A549 (cell line): Measurements from ENCODE around the gene NDUFV2. TPM values are rescaled to one million over a fixed set of nuclear protein-coding genes. Genes with fewer than 3 reads are reported as not detected.

Experiments used
- ATAC-seq, 2 experiments: fragments of 200-7000 bp in 1 of 2; fragments of >200 bp in 1 of 2; cut with Nextera tagmentation in 1 of 2; cut with Tn5 transposase in 1 of 2; 3 replicates each; pipeline versions ENCODE4 v1.8.0 to v1.9.1; 2018 to 2020; ENCODE audit warnings: mild to moderate bottlenecking in 1 of 2, moderate library complexity in 1 of 2
- CTCF ChIA-PET: fragments of 300-600 bp; sonication (Branson Sonifier 250); formaldehyde crosslinking; extraction: SDS; loops from one replicate; lab custom pipeline; 2021; ENCODE audit warnings: antibody characterized with exemption, inconsistent platforms; lab: Yijun Ruan, JAX
- POLR2A ChIA-PET: fragments of 350-600 bp; formaldehyde crosslinking; extraction: SDS; loops from one replicate; lab custom pipeline; 2021; ENCODE audit warnings: antibody characterized with exemption, inconsistent platforms; lab: Yijun Ruan, JAX
- DNase-seq, 2 experiments: peaks; one replicate each; pipeline versions ENCODE4 v3.0.0 to v3.0.0-alpha.2; 2011 to 2016; ENCODE audit warnings: low read depth in 1 of 2, low spot score in 1 of 2
- FAIRE-seq: peaks from 2 replicates; lab custom pipeline; 2011; peaks lifted over from hg19 to GRCh38; lab: Jason Lieb, UNC
- H3K27ac ChIP-seq, 2 experiments: fragments of >200 bp; sonication (Bioruptor Twin); formaldehyde crosslinking; 3 replicates each; pipeline ENCODE4 v1.5.1; 2016 to 2017
- H3K4me1 ChIP-seq: fragments of >200 bp; sonication (Bioruptor Twin); formaldehyde crosslinking; 3 replicates; pipeline ENCODE4 v1.6.1; 2016
- H3K4me2 ChIP-seq: fragments of >200 bp; sonication (Bioruptor Twin); formaldehyde crosslinking; 3 replicates; pipeline ENCODE4 v1.6.1; 2016
- H3K4me3 ChIP-seq: fragments of >200 bp; sonication (Bioruptor Twin); formaldehyde crosslinking; 3 replicates; pipeline ENCODE4 v1.5.1; 2016
- H3K9me3 ChIP-seq: fragments of >200 bp; sonication (Bioruptor Twin); formaldehyde crosslinking; 3 replicates; pipeline ENCODE4 v1.6.1; 2016
- BCL3 ChIP-seq: fragments of >200 bp; sonication (Bioruptor Twin); formaldehyde crosslinking; IDR thresholded peaks from 3 replicates; pipeline ENCODE4 v1.6.1; 2016
- E2F6 ChIP-seq: IDR thresholded peaks from 2 replicates; pipeline ENCODE4 v1.6.1; 2012; ENCODE audit warnings: low read depth, borderline replicate concordance
- EHF ChIP-seq: fragments of 250-450 bp; sonication (Bioruptor Pico); IDR thresholded peaks from 2 replicates; pipeline ENCODE4 v1.5.0; 2020; ENCODE audit warnings: mild to moderate bottlenecking
- ELK1 ChIP-seq: fragments of 150-350 bp; IDR thresholded peaks from 2 replicates; pipeline ENCODE4 v1.6.1; 2014; ENCODE audit warnings: low read depth, mild to moderate bottlenecking, low read length
- EP300 ChIP-seq, 2 experiments: fragments of >200 bp; sonication (Bioruptor Twin); formaldehyde crosslinking; IDR thresholded peaks; 2 replicates in 1 of 2; 3 replicates in 1 of 2; pipeline ENCODE4 v1.6.1; 2016 to 2017
- FOSL2 ChIP-seq, 2 experiments: fragments of 450-650 bp in 1 of 2; fragments of >200 bp in 1 of 2; sonication (Bioruptor Twin) in 1 of 2; formaldehyde crosslinking; IDR thresholded peaks; 2 replicates each; pipeline versions ENCODE4 v1.5.0 to v1.6.1; 2016 to 2020; ENCODE audit warnings: mild to moderate bottlenecking in 1 of 2, moderate library complexity in 1 of 2
- FOXS1 ChIP-seq: fragments of 250-450 bp; sonication (Bioruptor Pico); IDR thresholded peaks from 2 replicates; pipeline ENCODE4 v1.5.0; 2020; ENCODE audit warnings: mild to moderate bottlenecking, moderate library complexity
- HEYL ChIP-seq: fragments of 250-450 bp; sonication (Bioruptor Pico); IDR thresholded peaks from 2 replicates; pipeline ENCODE4 v1.8.0; 2021; ENCODE audit warnings: mild to moderate bottlenecking, moderate library complexity
- HOXB5 ChIP-seq: fragments of 250-450 bp; sonication (Bioruptor Pico); IDR thresholded peaks from 2 replicates; pipeline ENCODE4 v1.5.0; 2020; ENCODE audit warnings: mild to moderate bottlenecking, moderate library complexity
- JUNB ChIP-seq: fragments of >200 bp; sonication (Bioruptor Twin); formaldehyde crosslinking; IDR thresholded peaks from 2 replicates; pipeline ENCODE4 v1.6.1; 2016
- NFE2L2 ChIP-seq: fragments of 150-350 bp; conservative IDR thresholded peaks from 2 replicates; pipeline ENCODE4 v1.6.1; 2014; ENCODE audit warnings: low read length
- NPAS2 ChIP-seq: fragments of 250-450 bp; sonication (Bioruptor Pico); IDR thresholded peaks from 2 replicates; pipeline ENCODE4 v1.8.0; 2022; ENCODE audit warnings: mild to moderate bottlenecking, moderate library complexity, borderline replicate concordance
- RARB ChIP-seq: fragments of 250-450 bp; sonication (Bioruptor Pico); IDR thresholded peaks from 2 replicates; pipeline ENCODE4 v1.8.0; 2021; ENCODE audit warnings: mild to moderate bottlenecking, moderate library complexity
- RCOR1 ChIP-seq: fragments of 150-350 bp; IDR thresholded peaks from 2 replicates; pipeline ENCODE4 v1.6.1; 2014; ENCODE audit warnings: antibody characterized with exemption, low read length, low read depth
- REST ChIP-seq: fragments of 200-600 bp; sonication (generic); IDR thresholded peaks from 2 replicates; pipeline ENCODE4 v1.6.1; 2016; ENCODE audit warnings: antibody characterized with exemption, mild to moderate bottlenecking, moderate library complexity
- RFX5 ChIP-seq: fragments of 450-650 bp; IDR thresholded peaks from 2 replicates; pipeline ENCODE4 v1.7.1; 2014; ENCODE audit warnings: antibody characterized with exemption, mild to moderate bottlenecking, moderate library complexity
- SMC3 ChIP-seq: fragments of >200 bp; sonication (Bioruptor Twin); formaldehyde crosslinking; IDR thresholded peaks from 3 replicates; pipeline ENCODE4 v1.6.1; 2018; ENCODE audit warnings: inconsistent platforms
- SREBF2 ChIP-seq: fragments of 450-650 bp; IDR thresholded peaks from 2 replicates; pipeline ENCODE4 v1.6.1; 2014; ENCODE audit warnings: mild to moderate bottlenecking, moderate library complexity
- TP53 ChIP-seq: fragments of 250-450 bp; sonication (Bioruptor Pico); IDR thresholded peaks from 2 replicates; pipeline ENCODE4 v1.5.0; 2021; ENCODE audit warnings: mild to moderate bottlenecking, moderate library complexity
- ZC3H11A ChIP-seq: fragments of 450-650 bp; IDR thresholded peaks from 2 replicates; pipeline ENCODE4 v1.6.1; 2014; ENCODE audit warnings: antibody characterized with exemption, mild to moderate bottlenecking
- WGBS: methylation state at CpG from one replicate; pipeline ENCODE4 v1.1.6; 2017; ENCODE audit errors: missing lambda C conversion rate; 5-methylcytosine and 5-hydroxymethylcytosine counted together
- polyA plus RNA-seq, 4 experiments: library from polyadenylated mRNA; depleted of rRNA in 3 of 4; stranded (reverse); fragments of >200 nt; fragmentation: RNase III in 1 of 4; extraction: RNeasy Plus Mini Kit Qiagen cat#74134 plus additional on column Dnase treatment in 1 of 4; gene quantifications; 2 replicates in 3 of 4; 3 replicates in 1 of 4; pipeline ENCODE4 v1.2.3, GENCODE V29; 2011 to 2017
- TF ChIP-seq, protein P1 (sequence below): IDR thresholded peaks from 2 replicates; pipeline ENCODE4 v1.6.1; 2012
- TF ChIP-seq, protein P2 (sequence below): fragments of 250-450 bp; sonication (Bioruptor Pico); IDR thresholded peaks from 2 replicates; pipeline ENCODE4 v1.5.0; 2020; ENCODE audit warnings: low read depth, mild to moderate bottlenecking, moderate library complexity

The NDUFV2 gene
- polyA plus RNA-seq, 2 of the 4 experiments (the other 2 are of a cell fraction) = 115 to 180 TPM

- H3K4me2 ChIP-seq = no peak overlapping the region
- no peak overlapping the region for H3K27ac ChIP-seq
- DNase-seq = no peak
- 73% methylated on average over 6 of the region's 6 CpGs for WGBS
- H3K4me3 ChIP-seq = no peak overlapping the region
- H3K9me3 ChIP-seq = no peaks in the 10 kb centered on the region
- FAIRE-seq = no peak
- no peaks in the 10 kb centered on the region for H3K4me1 ChIP-seq
- CTCF ChIA-PET = interaction anchor here (1.2 kb wide), 1 partner anchor 80 kb away, joined by 3 read pairs; no protein-coding TSS in a partner anchor
- TF ChIP-seq, protein P1, sequence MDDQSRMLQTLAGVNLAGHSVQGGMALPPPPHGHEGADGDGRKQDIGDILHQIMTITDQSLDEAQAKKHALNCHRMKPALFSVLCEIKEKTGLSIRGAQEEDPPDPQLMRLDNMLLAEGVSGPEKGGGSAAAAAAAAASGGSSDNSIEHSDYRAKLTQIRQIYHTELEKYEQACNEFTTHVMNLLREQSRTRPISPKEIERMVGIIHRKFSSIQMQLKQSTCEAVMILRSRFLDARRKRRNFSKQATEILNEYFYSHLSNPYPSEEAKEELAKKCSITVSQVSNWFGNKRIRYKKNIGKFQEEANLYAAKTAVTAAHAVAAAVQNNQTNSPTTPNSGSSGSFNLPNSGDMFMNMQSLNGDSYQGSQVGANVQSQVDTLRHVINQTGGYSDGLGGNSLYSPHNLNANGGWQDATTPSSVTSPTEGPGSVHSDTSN = no peak
- TF ChIP-seq EHF (CRISPR knock-in tag) (no peak), BCL3 (no peak), HOXB5 (CRISPR knock-in tag) (no peak), EP300 (IDR thresholded peaks at IDR 0.05) (no peak), SMC3 (no peak), ZC3H11A (no peak), RFX5 (no peak), FOSL2 (IDR thresholded peaks at IDR 0.05) (no peak), FOSL2 (CRISPR knock-in tag; IDR thresholded peaks at IDR 0.05) (no peak), REST (no peak), RARB (no peak), HEYL (CRISPR knock-in tag) (no peak), E2F6 (no peak)
- POLR2A ChIA-PET = no interaction called here
- ATAC-seq = no peak
Observed at GRCh38 chr18:9067823-9068222, 34.7 kb upstream of the NDUFV2 start.

GRCh38 chr18:9068346-9068745 is 34.2 kb upstream of the NDUFV2 start:
- ChIA-PET CTCF (interaction anchor here (0.6 to 1.2 kb wide), 2 partner anchors 17 to 79 kb away, joined by 3 read pairs; no protein-coding TSS in a partner anchor), POLR2A (no interaction called here)
- no peak overlapping the region for H3K4me3 ChIP-seq
- H3K27ac ChIP-seq = no peak overlapping the region
- ATAC-seq (no peak), FAIRE-seq (no peak), DNase-seq (no peak)
- H3K4me2 ChIP-seq = no peak overlapping the region
- WGBS = 88% methylated on average over 2 of the region's 2 CpGs
- H3K4me1 ChIP-seq = peaks cover 4% of the 10 kb centered on the region; the same call in 2 of the 3 replicates
- H3K9me3 ChIP-seq = no peaks in the 10 kb centered on the region
- TF ChIP-seq SREBF2 = no peak
- TF ChIP-seq RCOR1 = no peak
- TF ChIP-seq JUNB = no peak
- no peak for TF ChIP-seq NFE2L2
- no peak for TF ChIP-seq FOSL2 (IDR thresholded peaks at IDR 0.05)
- TF ChIP-seq FOSL2 (CRISPR knock-in tag; IDR thresholded peaks at IDR 0.05) = no peak
- TF ChIP-seq HEYL (CRISPR knock-in tag) = no peak
- TF ChIP-seq NPAS2 (CRISPR knock-in tag) = no peak
- TF ChIP-seq FOXS1 (CRISPR knock-in tag) = no peak
- TF ChIP-seq TP53 (CRISPR knock-in tag) = no peak
- TF ChIP-seq ZC3H11A = no peak
- no peak for TF ChIP-seq ELK1
- TF ChIP-seq, protein P2, sequence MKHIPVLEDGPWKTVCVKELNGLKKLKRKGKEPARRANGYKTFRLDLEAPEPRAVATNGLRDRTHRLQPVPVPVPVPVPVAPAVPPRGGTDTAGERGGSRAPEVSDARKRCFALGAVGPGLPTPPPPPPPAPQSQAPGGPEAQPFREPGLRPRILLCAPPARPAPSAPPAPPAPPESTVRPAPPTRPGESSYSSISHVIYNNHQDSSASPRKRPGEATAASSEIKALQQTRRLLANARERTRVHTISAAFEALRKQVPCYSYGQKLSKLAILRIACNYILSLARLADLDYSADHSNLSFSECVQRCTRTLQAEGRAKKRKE (CRISPR knock-in tag) = no peak
